ENCODE results near the gene OXSM.

GRCh38 chr3:25768851-25769250 is 21.0 kb upstream of the OXSM start:
- no peak for TF ChIP-seq POLR2A (IDR thresholded peaks at IDR 0.05; ENCODE audit: low read depth, low read length)
- no peak for TF ChIP-seq POLR2AphosphoS5 (IDR thresholded peaks at IDR 0.05; ENCODE audit: insufficient read depth, low read depth, low read length)
- TF ChIP-seq CTCF (IDR thresholded peaks at IDR 0.05; ENCODE audit: extremely low read depth in 1 of 2, insufficient read depth in 1 of 2, low read depth in 1 of 2, low read length in 2 of 2): no peak
- TF ChIP-seq EZH2 (IDR thresholded peaks at IDR 0.05; ENCODE audit: borderline replicate concordance, low read depth, low read length, severe bottlenecking): no peak
- no peak for TF ChIP-seq JUN (IDR thresholded peaks at IDR 0.05; ENCODE audit: borderline replicate concordance, insufficient read depth, insufficient read length, low read depth)
- no peak for TF ChIP-seq MAX (IDR thresholded peaks at IDR 0.05; ENCODE audit: insufficient read depth, insufficient read length)
- no peak for TF ChIP-seq GATA2 (IDR thresholded peaks at IDR 0.05; ENCODE audit: insufficient read depth, insufficient read length, low read depth, low read length)
- no peak for TF ChIP-seq MYC (IDR thresholded peaks at IDR 0.05; ENCODE audit: low read depth, low read length)
- TF ChIP-seq FOS (IDR thresholded peaks at IDR 0.05; ENCODE audit: borderline replicate concordance, insufficient read depth, low read length): no peak

All from endothelial cell of umbilical vein (primary cell).